Osteoblast (primary cell): ENCODE data around the gene MYO15B. TPM values are rescaled to one million over a fixed set of nuclear protein-coding genes. Genes with fewer than 3 reads are reported as not detected.
A peak's percentile ranks its signal among the peaks of the same experiment; 100 is the strongest.

ENCODE experiments used
- DNase-seq: peaks from one replicate; pipeline ENCODE4 v3.0.0; 2011; ENCODE audit warnings: low spot score, mixed read lengths; ENCODE audit not compliant: insufficient read length; ENCODE audit errors: missing footprints
- H2AFZ ChIP-seq: 2 replicates; pipeline ENCODE4 v1.6.0; 2011; ENCODE audit warnings: mild to moderate bottlenecking, low read length
- H3K27ac ChIP-seq: 2 replicates; pipeline ENCODE4 v1.5.1; 2011; ENCODE audit warnings: mild to moderate bottlenecking, low read depth, low read length, moderate library complexity
- H3K27me3 ChIP-seq: 2 replicates; pipeline ENCODE4 v1.6.0; 2012; ENCODE audit warnings: mild to moderate bottlenecking, control low read depth, inconsistent platforms, low read length, moderate library complexity; ENCODE audit not compliant: insufficient read depth
- H3K36me3 ChIP-seq: 2 replicates; pipeline ENCODE4 v1.5.1; 2011; ENCODE audit warnings: mild to moderate bottlenecking, low read length, control low read depth, moderate library complexity; ENCODE audit not compliant: insufficient read depth
- H3K4me1 ChIP-seq: 2 replicates; pipeline ENCODE4 v1.5.1; 2011; ENCODE audit warnings: mild to moderate bottlenecking, low read length, control low read depth, moderate library complexity; ENCODE audit not compliant: insufficient read depth
- H3K4me2 ChIP-seq: 2 replicates; pipeline ENCODE4 v1.6.0; 2011; ENCODE audit warnings: mild to moderate bottlenecking, low read length; ENCODE audit not compliant: insufficient read depth
- H3K4me3 ChIP-seq: fragments of 200-600 bp; sonication (generic); 3 replicates; pipeline ENCODE4 v1.5.1; 2012; ENCODE audit warnings: mild to moderate bottlenecking, low read length, inconsistent platforms; ENCODE audit not compliant: insufficient read depth
- H3K79me2 ChIP-seq: 2 replicates; pipeline ENCODE4 v1.6.0; 2012; ENCODE audit warnings: mild to moderate bottlenecking, low read length, control low read depth, inconsistent platforms; ENCODE audit not compliant: insufficient read depth
- H3K9me3 ChIP-seq: 2 replicates; pipeline ENCODE4 v1.5.1; 2011; ENCODE audit warnings: low read depth, low read length, control low read depth
- H4K20me1 ChIP-seq: 2 replicates; pipeline ENCODE4 v1.6.0; 2012; ENCODE audit warnings: mild to moderate bottlenecking, low read length, control low read depth; ENCODE audit not compliant: insufficient read depth
- CTCF ChIP-seq: IDR thresholded peaks from 2 replicates; pipeline ENCODE4 v1.5.1; 2011; ENCODE audit warnings: mild to moderate bottlenecking, low read depth, low read length, moderate library complexity; ENCODE audit errors: extremely low read depth
- total RNA-seq: library from RNA; depleted of rRNA; stranded (reverse); fragments of >200 nt; gene quantifications from 2 replicates; pipeline ENCODE4 v1.2.3, GENCODE V29; 2012

MYO15B gene
- total RNA-seq, 1 donor: 1.4 TPM

GRCh38 chr17:75652934-75653549 is 65.4 kb downstream of the MYO15B start:
- Histone ChIP-seq H3K79me2 (no peaks in the 10 kb centered on the region), H2AFZ (no peak overlapping the region), H3K4me2 (no peak overlapping the region), H3K4me3 (no peak overlapping the region), H3K27ac (no peak overlapping the region), H3K27me3 (no peaks in the 10 kb centered on the region), H3K9me3 (no peaks in the 10 kb centered on the region), H3K36me3 (peaks cover 35% of the 10 kb centered on the region), H4K20me1 (no peaks in the 10 kb centered on the region), H3K4me1 (no peaks in the 10 kb centered on the region)
- TF ChIP-seq CTCF: peak; percentile 71
- peak; percentile 87 for DNase-seq

- no peaks in the 10 kb centered on the region for H4K20me1 ChIP-seq
- H3K9me3 ChIP-seq: no peaks in the 10 kb centered on the region
- H2AFZ ChIP-seq: no peak overlapping the region
- no peak overlapping the region for H3K4me2 ChIP-seq
- no peak overlapping the region for H3K27ac ChIP-seq
- H3K4me1 ChIP-seq: no peaks in the 10 kb centered on the region
- peak; percentile 28 for TF ChIP-seq CTCF
- peaks cover 37% of the 10 kb centered on the region for H3K36me3 ChIP-seq
- H3K4me3 ChIP-seq: no peak overlapping the region
- H3K79me2 ChIP-seq: no peaks in the 10 kb centered on the region
- no peak for DNase-seq
- H3K27me3 ChIP-seq: no peaks in the 10 kb centered on the region
Observed at GRCh38 chr17:75654176-75654575, 66.6 kb downstream of the MYO15B start.

GRCh38 chr17:75658237-75658636 is 70.6 kb downstream of the MYO15B start:
- Histone ChIP-seq H3K79me2 (no peaks in the 10 kb centered on the region), H3K4me1 (no peaks in the 10 kb centered on the region), H3K4me3 (no peak overlapping the region), H3K36me3 (peaks cover 37% of the 10 kb centered on the region), H4K20me1 (no peaks in the 10 kb centered on the region), H3K27ac (no peak overlapping the region), H2AFZ (no peak overlapping the region), H3K9me3 (no peaks in the 10 kb centered on the region), H3K27me3 (no peaks in the 10 kb centered on the region), H3K4me2 (no peak overlapping the region)
- no peak for TF ChIP-seq CTCF
- DNase-seq: no peak

- Histone ChIP-seq H3K27ac (no peak overlapping the region), H3K79me2 (peaks cover 8% of the 10 kb centered on the region), H3K4me3 (no peak overlapping the region), H3K36me3 (peaks cover 33% of the 10 kb centered on the region), H3K9me3 (no peaks in the 10 kb centered on the region), H3K4me1 (peaks cover 9% of the 10 kb centered on the region), H4K20me1 (no peaks in the 10 kb centered on the region), H2AFZ (no peak overlapping the region), H3K27me3 (no peaks in the 10 kb centered on the region), H3K4me2 (no peak overlapping the region)
- TF ChIP-seq CTCF: no peak
- no peak for DNase-seq
Observed at GRCh38 chr17:75661531-75661930, 73.9 kb downstream of the MYO15B start.
